Left ventricle myocardium inferior (tissue), 1 donor: ENCODE data around the gene PRR33. TPM values are rescaled to one million over a fixed set of nuclear protein-coding genes. Genes with fewer than 3 reads are reported as not detected.

Source experiments
- DNase-seq: peaks from one replicate; pipeline ENCODE4 v3.0.0-alpha.2; 2020
- H3K27ac ChIP-seq: fragments of 200-600 bp; replicated peaks from 2 replicates; pipeline ENCODE4 v1.8.0; 2021
- H3K27me3 ChIP-seq: fragments of 200-600 bp; 2 replicates; pipeline ENCODE4 v1.8.0; 2021; ENCODE audit warnings: low read depth
- H3K36me3 ChIP-seq: fragments of 200-600 bp; 2 replicates; pipeline ENCODE4 v1.8.0; 2021
- H3K4me1 ChIP-seq: fragments of 200-600 bp; 2 replicates; pipeline ENCODE4 v1.8.0; 2021
- H3K4me3 ChIP-seq: fragments of 200-600 bp; 2 replicates; pipeline ENCODE4 v1.8.0; 2021; ENCODE audit warnings: mild to moderate bottlenecking, moderate library complexity
- H3K9me3 ChIP-seq: fragments of 200-600 bp; replicated peaks from 2 replicates; pipeline ENCODE4 v1.8.0; 2021
- CTCF ChIP-seq: fragments of 200-600 bp; IDR thresholded peaks from 2 replicates; pipeline ENCODE4 v1.8.0; 2021; ENCODE audit warnings: antibody characterized with exemption, mild to moderate bottlenecking, borderline replicate concordance
- intact Hi-C: fragments of 100-400 bp; cut with micrococcal nuclease; formaldehyde crosslinking; loops from one replicate; pipeline ENCODE4 v1.11.0; 2022
- total RNA-seq: library from RNA; stranded (reverse); fragmentation: NEBNext Ultra II Directional; extraction: Animal tissue kit (Norgen Biotek cat#: 25700); gene quantifications from one replicate; pipeline ENCODE4 v1.2.1, GENCODE V29; 2021
- donor health status: DM: no; HTN: yes; CAD: no; lungs with severe emphysema.

The PRR33 gene
- total RNA-seq, 1 donor from 2014 or later = 2.4 TPM

GRCh38 chr11:1926156-1927025, 34.7 kb upstream of the PRR33 start:
- Histone ChIP-seq H3K27me3 (no peaks in the 10 kb centered on the region), H3K4me3 (peak overlapping the region; percentile 21), H3K36me3 (no peaks in the 10 kb centered on the region), H3K4me1 (peaks cover 79% of the 10 kb centered on the region), H3K9me3 (no peaks in the 10 kb centered on the region), H3K27ac (peak overlapping the region; percentile 92)
- no peak for DNase-seq
- no peak for TF ChIP-seq CTCF
- intact Hi-C loops = no loop called here

GRCh38 chr11:1925373-1926155, 33.9 kb upstream of the PRR33 start:
- Histone ChIP-seq H3K4me3 (no peak overlapping the region), H3K36me3 (no peaks in the 10 kb centered on the region), H3K27me3 (no peaks in the 10 kb centered on the region), H3K9me3 (no peaks in the 10 kb centered on the region), H3K27ac (peak overlapping the region; percentile 92), H3K4me1 (peaks cover 80% of the 10 kb centered on the region)
- no peak for DNase-seq
- intact Hi-C loops = no loop called here
- TF ChIP-seq CTCF = no peak

- DNase-seq = no peak
- H3K27me3 ChIP-seq = no peaks in the 10 kb centered on the region
- intact Hi-C loops = loop anchor here (5.0 kb wide), 1 partner anchor 43 kb away; no protein-coding TSS in a partner anchor
- H3K4me1 ChIP-seq = peaks cover 83% of the 10 kb centered on the region
- H3K27ac ChIP-seq = peak overlapping the region; percentile 92
- H3K36me3 ChIP-seq = no peaks in the 10 kb centered on the region
- no peaks in the 10 kb centered on the region for H3K9me3 ChIP-seq
- TF ChIP-seq CTCF = no peak
- H3K4me3 ChIP-seq = no peak overlapping the region
Measured at GRCh38 chr11:1924646-1925372, 33.1 kb upstream of the PRR33 start.

- Histone ChIP-seq H3K27ac (peak overlapping the region; percentile 92), H3K4me3 (no peak overlapping the region), H3K9me3 (no peaks in the 10 kb centered on the region), H3K36me3 (no peaks in the 10 kb centered on the region), H3K4me1 (peaks cover 90% of the 10 kb centered on the region), H3K27me3 (no peaks in the 10 kb centered on the region)
- DNase-seq = no peak
- TF ChIP-seq CTCF = no peak
- intact Hi-C loops = loop anchor here (5.0 kb wide), 1 partner anchor 42 kb away; no protein-coding TSS in a partner anchor
Measured at GRCh38 chr11:1924181-1924580, 32.5 kb upstream of the PRR33 start.
